Right ventricle myocardium superior (tissue), 1 donor: ENCODE measurements around the gene DIAPH1. TPM values are rescaled to one million over a fixed set of nuclear protein-coding genes. Genes with fewer than 3 reads are reported as not detected.

Experiments used
- ATAC-seq: fragments of 200-7000 bp; cut with Tn5 transposase; one replicate; pipeline ENCODE4 v1.9.1; 2020; ENCODE audit warnings: mild to moderate bottlenecking; ENCODE audit not compliant: poor library complexity
- DNase-seq: peaks from one replicate; pipeline ENCODE4 v3.0.0-alpha.2; 2020
- intact Hi-C: fragments of 100-400 bp; cut with DNase I; formaldehyde crosslinking; loops from one replicate; pipeline ENCODE4 v1.11.2; 2022
- total RNA-seq: library from RNA; stranded (reverse); fragmentation: NEBNext Ultra II Directional; extraction: Animal tissue kit (Norgen Biotek cat#: 25700); gene quantifications from one replicate; pipeline ENCODE4 v1.2.1, GENCODE V29; 2021
- donor health status: DM: no; HTN: yes; CAD: no; lungs with severe emphysema.

The DIAPH1 gene
- total RNA-seq, 1 donor from 2014 or later = 32.0 TPM

DNA sequence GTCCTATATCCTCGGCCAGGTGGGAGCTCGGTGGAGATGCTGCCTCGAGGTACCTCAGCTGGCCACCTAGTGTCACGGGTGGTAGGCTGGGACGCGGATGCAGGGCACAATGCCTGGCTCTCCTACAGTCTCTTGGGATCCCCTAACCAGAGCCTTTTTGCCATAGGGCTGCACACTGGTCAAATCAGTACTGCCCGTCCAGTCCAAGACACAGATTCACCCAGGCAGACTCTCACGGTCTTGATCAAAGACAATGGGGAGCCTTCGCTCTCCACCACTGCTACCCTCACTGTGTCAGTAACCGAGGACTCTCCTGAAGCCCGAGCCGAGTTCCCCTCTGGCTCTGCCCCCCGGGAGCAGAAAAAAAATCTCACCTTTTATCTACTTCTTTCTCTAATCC lies 141.0 kb downstream of the DIAPH1 start:
- intact Hi-C loops = loop anchor here (2.0 kb wide), 1 partner anchor 35 kb away; no protein-coding TSS in a partner anchor
- ATAC-seq = no peak

DNA sequence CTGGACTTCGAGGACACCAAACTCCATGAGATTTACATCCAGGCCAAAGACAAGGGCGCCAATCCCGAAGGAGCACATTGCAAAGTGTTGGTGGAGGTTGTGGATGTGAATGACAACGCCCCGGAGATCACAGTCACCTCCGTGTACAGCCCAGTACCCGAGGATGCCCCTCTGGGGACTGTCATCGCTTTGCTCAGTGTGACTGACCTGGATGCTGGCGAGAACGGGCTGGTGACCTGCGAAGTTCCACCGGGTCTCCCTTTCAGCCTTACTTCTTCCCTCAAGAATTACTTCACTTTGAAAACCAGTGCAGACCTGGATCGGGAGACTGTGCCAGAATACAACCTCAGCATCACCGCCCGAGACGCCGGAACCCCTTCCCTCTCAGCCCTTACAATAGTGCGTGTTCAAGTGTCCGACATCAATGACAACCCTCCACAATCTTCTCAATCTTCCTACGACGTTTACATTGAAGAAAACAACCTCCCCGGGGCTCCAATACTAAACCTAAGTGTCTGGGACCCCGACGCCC lies 141.7 kb downstream of the DIAPH1 start:
- DNase-seq = no peak
- intact Hi-C loops = loop anchor here (2.0 kb wide), 1 partner anchor 36 kb away; no protein-coding TSS in a partner anchor
- no peak for ATAC-seq

More for the DNA sequence above, 141.0 kb downstream of the DIAPH1 start:
- DNase-seq = no peak

DNA sequence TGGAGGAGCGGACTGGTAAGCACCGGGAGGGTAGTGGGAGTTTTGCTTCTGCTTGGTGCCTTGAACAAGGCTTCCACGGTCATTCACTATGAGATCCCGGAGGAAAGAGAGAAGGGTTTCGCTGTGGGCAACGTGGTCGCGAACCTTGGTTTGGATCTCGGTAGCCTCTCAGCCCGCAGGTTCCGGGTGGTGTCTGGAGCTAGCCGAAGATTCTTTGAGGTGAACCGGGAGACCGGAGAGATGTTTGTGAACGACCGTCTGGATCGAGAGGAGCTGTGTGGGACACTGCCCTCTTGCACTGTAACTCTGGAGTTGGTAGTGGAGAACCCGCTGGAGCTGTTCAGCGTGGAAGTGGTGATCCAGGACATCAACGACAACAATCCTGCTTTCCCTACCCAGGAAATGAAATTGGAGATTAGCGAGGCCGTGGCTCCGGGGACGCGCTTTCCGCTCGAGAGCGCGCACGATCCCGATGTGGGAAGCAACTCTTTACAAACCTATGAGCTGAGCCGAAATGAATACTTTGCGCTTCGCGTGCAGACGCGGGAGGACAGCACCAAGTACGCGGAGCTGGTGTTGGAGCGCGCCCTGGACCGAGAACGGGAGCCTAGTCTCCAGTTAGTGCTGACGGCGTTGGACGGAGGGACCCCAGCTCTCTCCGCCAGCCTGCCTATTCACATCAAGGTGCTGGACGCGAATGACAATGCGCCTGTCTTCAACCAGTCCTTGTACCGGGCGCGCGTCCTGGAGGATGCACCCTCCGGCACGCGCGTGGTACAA lies 142.5 kb downstream of the DIAPH1 start:
- ATAC-seq (peak; percentile 69), DNase-seq (peak; percentile 80)
- intact Hi-C loops = loop anchor here (2.0 kb wide), 1 partner anchor 36 kb away; no protein-coding TSS in a partner anchor

GRCh38 chr5:141475625-141476131 lies 143.1 kb downstream of the DIAPH1 start, which contains the start of gene PCDHGC3:
TSS of gene PCDHGC3 (plus strand) at chr5:141475966. CDS start at chr5:141476117, 151 bp downstream.
- intact Hi-C loops = loop anchor here (2.0 kb wide), 1 partner anchor 37 kb away; no protein-coding TSS in a partner anchor
- ATAC-seq (peak; percentile 98), DNase-seq (peak; percentile 95)

DNA sequence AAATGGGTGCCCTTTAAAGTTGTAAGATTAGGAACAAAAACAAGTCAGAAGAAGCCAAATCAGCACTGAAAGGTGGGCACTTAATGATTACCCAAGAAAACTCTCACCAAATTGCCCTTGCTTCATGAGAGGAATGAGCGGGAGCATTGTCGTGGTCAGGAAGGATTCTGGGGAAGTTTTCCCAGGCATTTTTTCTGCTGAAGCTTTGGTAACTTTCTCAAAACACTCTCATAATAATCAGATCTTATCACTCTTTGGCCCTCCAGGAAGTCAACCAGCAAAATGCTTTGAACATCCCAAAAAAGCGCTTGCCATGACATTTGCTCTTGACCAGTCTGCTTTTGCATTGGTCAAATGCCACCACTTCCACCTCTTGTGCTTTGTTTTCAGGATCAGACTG lies 153.4 kb downstream of the DIAPH1 start:
- intact Hi-C loops = no loop called here
- DNase-seq (no peak), ATAC-seq (no peak)

Other genes with a start within 250 kb of the DIAPH1 start
- 7.6 TPM for gene PCDHGB3, start 248.8 kb downstream of the DIAPH1 start, total RNA-seq
- gene PCDHGA6, start 245.1 kb downstream of the DIAPH1 start, total RNA-seq = 6.7 TPM
- gene PCDHGA7, start 236.3 kb downstream of the DIAPH1 start, total RNA-seq = 7.7 TPM
- gene PCDHGB4, start 231.3 kb downstream of the DIAPH1 start, total RNA-seq = 5.8 TPM
- gene PCDHGA8, start 226.4 kb downstream of the DIAPH1 start, total RNA-seq = 10.1 TPM
- gene PCDHGB5, start 221.1 kb downstream of the DIAPH1 start, total RNA-seq = 7.2 TPM
- gene PCDHGA9, start 216.2 kb downstream of the DIAPH1 start, total RNA-seq = 4.3 TPM
- gene PCDHGB6, start 211.0 kb downstream of the DIAPH1 start, total RNA-seq = 6.2 TPM
- gene PCDHGA10, start 206.0 kb downstream of the DIAPH1 start, total RNA-seq = 5.4 TPM
- gene PCDHGB7, start 201.3 kb downstream of the DIAPH1 start, total RNA-seq = 9.8 TPM
- 5.1 TPM for gene PCDHGA11, start 197.9 kb downstream of the DIAPH1 start, total RNA-seq
- gene PCDHGA12, start 188.5 kb downstream of the DIAPH1 start, total RNA-seq = 4.9 TPM
- 17.1 TPM for gene PCDHGC3, start 143.0 kb downstream of the DIAPH1 start, total RNA-seq
- gene PCDHGC4, start 134.0 kb downstream of the DIAPH1 start, total RNA-seq = 3.0 TPM
- gene PCDHGC5, start 129.9 kb downstream of the DIAPH1 start, total RNA-seq = 3.0 TPM
- 29.1 TPM for gene HDAC3, start 17.8 kb upstream of the DIAPH1 start, total RNA-seq
- 0.86 TPM for gene RELL2, start 18.0 kb upstream of the DIAPH1 start, total RNA-seq
- gene FCHSD1, start 32.4 kb upstream of the DIAPH1 start, total RNA-seq = 2.6 TPM
- 12.5 TPM for gene ARAP3, start 63.2 kb upstream of the DIAPH1 start, total RNA-seq